ENCODE results near the gene METTL15.

GRCh38 chr11:28223994-28224393 lies 115.8 kb downstream of the METTL15 start:
- TF ChIP-seq CTCF (IDR thresholded peaks at IDR 0.05) (no peak), POLR2A (IDR thresholded peaks at IDR 0.05) (no peak)
